Measurements from ENCODE around the gene PPP1CB. TPM values are rescaled to one million over a fixed set of nuclear protein-coding genes. Genes with fewer than 3 reads are reported as not detected.

Gene PPP1CB
- 100 to 1,000 TPM; 232 to 234 TPM for total RNA-seq

GRCh38 chr2:28751252-28751955, at the start of gene PPP1CB:
TSS of gene PPP1CB (plus strand) at chr2:28751830. CDS start at chr2:28752125, 295 bp downstream.

GRCh38 chr2:28810384-28811285, 59.0 kb downstream of the PPP1CB start, which contains the start of gene SPDYA:
TSS of gene SPDYA (plus strand) at chr2:28810834. CDS start at chr2:28816015, 5,181 bp downstream.

Other genes starting within 250 kb of the PPP1CB start
- 1 to 10 TPM; 1.3 to 1.9 TPM for gene SPDYA, start 59.0 kb downstream of the PPP1CB start, total RNA-seq
- gene TRMT61B, start 118.5 kb downstream of the PPP1CB start, total RNA-seq: 10 to 100 TPM; 13.1 to 14.6 TPM
- 10 to 100 TPM; 59.4 to 61.3 TPM for gene WDR43, start 142.8 kb downstream of the PPP1CB start, total RNA-seq
- gene TOGARAM2, start 229.5 kb downstream of the PPP1CB start, total RNA-seq: 1 to 10 TPM; 4.0 to 4.6 TPM